Hematopoietic multipotent progenitor cell treated with erythropoietin and hydrocortisone succinate and interleukin-3 and kit ligand, for 8 days (in vitro differentiated cells): ENCODE results near the gene PLEKHG2.
"Not testable (repeated sequence)": the region's sequence is repeated elsewhere in the genome, so short reads cannot be mapped to it uniquely, and the experiment has no call there.

Experiments
- DNase-seq: peaks from one replicate; pipeline ENCODE4 v3.0.0-alpha.2; 2015

PLEKHG2 gene, protein sequence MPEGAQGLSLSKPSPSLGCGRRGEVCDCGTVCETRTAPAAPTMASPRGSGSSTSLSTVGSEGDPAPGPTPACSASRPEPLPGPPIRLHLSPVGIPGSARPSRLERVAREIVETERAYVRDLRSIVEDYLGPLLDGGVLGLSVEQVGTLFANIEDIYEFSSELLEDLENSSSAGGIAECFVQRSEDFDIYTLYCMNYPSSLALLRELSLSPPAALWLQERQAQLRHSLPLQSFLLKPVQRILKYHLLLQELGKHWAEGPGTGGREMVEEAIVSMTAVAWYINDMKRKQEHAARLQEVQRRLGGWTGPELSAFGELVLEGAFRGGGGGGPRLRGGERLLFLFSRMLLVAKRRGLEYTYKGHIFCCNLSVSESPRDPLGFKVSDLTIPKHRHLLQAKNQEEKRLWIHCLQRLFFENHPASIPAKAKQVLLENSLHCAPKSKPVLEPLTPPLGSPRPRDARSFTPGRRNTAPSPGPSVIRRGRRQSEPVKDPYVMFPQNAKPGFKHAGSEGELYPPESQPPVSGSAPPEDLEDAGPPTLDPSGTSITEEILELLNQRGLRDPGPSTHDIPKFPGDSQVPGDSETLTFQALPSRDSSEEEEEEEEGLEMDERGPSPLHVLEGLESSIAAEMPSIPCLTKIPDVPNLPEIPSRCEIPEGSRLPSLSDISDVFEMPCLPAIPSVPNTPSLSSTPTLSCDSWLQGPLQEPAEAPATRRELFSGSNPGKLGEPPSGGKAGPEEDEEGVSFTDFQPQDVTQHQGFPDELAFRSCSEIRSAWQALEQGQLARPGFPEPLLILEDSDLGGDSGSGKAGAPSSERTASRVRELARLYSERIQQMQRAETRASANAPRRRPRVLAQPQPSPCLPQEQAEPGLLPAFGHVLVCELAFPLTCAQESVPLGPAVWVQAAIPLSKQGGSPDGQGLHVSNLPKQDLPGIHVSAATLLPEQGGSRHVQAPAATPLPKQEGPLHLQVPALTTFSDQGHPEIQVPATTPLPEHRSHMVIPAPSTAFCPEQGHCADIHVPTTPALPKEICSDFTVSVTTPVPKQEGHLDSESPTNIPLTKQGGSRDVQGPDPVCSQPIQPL (N-terminal part only)

DNA sequence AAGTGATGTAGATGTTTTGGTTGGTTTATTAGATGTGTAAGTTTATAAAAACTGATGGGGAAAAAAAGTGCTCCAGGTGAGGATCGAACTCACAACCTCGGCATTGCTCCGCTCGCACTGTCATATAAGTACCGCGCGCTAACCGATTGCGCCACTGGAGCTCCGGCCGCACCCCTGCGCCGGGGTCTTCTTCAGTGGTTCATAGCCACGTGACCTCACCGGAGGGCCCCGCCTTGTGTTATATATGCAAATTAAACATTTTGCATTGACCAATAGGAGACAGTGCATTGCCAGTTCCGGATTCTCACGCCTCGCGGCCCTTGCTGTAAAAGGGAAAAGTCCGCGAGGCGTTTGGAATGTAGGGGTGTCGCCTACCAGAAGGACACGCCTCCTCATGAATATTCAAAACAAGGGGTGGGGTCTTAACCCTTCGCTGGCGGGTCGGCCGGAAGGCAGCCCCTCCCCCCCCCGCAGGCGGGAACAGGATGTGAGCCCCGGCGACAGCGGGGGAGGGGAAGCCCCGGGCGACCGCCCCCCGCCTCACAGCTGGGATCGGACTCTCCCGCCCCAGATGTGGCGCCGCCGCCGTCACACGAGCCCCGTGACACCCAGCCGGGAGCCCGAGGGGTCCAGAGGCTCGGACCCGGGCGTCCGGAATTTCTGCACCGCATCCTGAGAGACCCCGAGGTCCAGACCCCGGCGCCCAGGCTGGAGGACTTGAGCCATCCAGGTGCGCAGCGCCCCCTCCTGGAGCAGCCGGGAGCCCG, at the start of gene PLEKHG2:
Gene PLEKHG2 (plus strand): TSS at position 570 of the 767 bp plus-strand sequence. CDS start 1,418 bp downstream, outside the sequence.
- peak; percentile 99 for DNase-seq

DNA sequence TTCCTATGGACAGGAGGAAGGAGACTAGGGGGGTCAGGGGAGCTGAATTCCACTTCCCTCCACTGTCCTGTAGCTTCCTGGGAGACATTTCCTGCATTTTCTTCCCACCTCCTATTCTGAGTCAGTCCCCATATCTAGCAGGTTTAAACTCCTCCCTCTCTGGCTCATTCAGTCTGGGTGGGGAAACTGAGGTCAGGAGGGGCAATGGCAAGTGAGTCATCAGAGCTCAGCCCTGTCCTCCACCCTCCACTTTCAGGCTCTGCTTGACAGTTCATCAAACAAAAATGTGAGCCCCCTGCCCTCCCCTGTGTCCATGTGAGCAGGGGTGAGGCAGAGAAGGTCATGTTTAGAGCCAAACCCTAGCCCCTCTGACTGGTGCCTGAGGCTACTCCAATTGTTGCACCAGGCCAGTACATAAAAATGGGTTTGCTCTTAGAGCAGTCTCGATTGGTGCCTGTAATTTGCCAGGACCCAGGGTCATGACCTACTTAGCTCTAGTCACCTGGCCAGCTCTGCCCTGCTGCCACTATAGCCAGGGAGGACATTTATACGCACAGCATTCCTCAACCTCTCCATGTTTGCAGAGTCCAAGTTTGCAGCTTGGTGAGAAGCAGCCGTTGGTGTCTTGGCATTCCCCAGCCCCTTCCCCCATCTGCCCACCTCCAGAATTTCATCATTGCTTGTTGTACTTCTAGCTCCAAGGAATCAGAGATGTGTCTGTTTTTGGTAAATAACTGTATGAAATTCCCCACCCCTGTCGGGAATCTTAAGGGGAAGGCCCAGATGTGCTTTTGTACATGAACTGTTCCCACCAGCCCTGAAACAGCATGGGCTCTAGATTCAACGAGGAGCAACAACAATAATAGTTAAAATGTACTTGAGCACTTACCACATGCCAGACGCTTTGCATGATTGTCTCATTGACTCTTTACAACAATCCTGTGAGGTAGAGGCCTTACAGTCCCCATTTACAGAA, 49.5 kb upstream of the PLEKHG2 start:
- no peak for DNase-seq

DNA sequence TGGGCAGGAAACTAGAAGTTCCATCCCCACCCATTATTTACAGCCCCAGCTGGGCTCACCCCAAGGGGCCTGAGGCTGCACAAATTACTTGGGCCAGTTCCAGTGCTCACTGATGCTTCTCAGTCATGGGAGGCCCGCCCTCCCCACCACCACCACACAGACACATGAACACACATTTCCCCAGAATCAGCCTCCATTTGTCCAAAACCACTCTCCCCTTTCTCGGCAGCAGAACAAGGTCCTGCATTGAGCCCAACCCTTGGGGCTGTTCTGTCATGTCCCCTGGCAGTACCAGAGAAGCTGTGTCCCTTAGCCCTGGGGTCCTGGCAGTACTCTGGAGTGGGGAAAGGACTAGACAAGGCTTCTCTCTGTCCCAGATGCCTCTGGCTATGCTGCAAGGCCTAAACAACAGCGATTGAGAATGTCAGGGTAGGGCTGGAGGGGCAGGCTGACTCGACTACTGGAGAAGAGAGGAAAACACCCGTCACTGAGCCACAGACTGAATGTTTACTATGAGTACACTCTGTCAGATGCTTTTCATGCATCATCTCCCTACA, 48.5 kb upstream of the PLEKHG2 start:
- peak; percentile 41 for DNase-seq

DNA sequence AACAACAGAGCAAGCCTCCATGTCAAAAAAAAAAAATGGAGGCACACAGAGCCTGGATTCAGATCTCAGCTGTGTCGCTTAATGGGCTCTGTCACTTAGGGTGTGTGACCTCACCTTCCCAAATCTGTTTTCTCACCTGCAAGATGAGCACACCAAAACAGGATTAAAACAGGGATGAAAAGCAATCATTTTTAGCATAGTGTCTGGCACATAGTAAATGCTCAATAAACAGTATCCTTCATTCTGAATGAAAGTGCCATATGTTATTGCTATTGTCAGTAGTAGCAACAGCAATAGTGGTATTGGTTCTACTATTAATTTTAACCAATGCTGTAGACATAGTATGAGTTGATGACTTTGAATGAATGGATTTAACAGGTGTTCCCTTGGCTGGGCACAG, 46.9 kb upstream of the PLEKHG2 start:
- DNase-seq = no peak

DNA sequence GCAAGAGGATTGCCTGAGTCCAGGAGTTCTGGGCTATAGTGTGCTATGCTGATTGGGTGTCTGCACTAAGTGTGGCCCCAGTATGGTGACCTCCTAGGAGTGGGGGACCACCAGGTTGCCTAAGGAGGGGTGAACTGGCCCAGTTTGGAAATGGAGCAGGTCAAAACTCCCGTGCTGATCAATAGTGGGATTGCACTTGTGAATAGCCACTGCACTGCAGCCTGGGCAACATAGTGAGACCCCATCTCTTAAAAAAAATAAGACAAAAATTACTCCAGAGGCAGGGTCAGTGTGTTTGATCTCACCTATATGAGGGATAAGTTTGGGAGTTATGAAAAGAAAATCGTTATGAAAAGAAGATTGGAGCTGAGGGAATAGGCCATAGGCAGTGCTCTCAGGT, 43.3 kb upstream of the PLEKHG2 start:
- no peak for DNase-seq

DNA sequence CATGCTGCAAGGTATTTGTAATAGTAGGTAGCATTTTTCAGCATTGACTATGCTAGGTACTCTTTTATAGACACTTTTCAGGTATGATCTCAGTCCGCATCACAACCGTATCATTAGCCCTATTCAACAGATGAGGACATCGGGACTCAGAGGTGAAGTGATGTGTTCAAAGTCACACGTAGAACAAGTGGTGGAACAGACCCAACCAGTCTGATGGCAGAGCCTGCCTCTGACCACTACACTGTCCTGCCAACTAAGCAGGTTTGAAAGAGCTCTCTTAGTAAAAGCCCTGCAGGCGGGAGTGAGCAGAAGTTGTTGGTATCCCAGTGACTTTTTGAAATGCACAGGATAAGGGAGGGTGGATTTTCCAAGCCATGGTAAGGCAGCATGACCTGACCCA, 41.7 kb upstream of the PLEKHG2 start:
- no peak for DNase-seq

DNA sequence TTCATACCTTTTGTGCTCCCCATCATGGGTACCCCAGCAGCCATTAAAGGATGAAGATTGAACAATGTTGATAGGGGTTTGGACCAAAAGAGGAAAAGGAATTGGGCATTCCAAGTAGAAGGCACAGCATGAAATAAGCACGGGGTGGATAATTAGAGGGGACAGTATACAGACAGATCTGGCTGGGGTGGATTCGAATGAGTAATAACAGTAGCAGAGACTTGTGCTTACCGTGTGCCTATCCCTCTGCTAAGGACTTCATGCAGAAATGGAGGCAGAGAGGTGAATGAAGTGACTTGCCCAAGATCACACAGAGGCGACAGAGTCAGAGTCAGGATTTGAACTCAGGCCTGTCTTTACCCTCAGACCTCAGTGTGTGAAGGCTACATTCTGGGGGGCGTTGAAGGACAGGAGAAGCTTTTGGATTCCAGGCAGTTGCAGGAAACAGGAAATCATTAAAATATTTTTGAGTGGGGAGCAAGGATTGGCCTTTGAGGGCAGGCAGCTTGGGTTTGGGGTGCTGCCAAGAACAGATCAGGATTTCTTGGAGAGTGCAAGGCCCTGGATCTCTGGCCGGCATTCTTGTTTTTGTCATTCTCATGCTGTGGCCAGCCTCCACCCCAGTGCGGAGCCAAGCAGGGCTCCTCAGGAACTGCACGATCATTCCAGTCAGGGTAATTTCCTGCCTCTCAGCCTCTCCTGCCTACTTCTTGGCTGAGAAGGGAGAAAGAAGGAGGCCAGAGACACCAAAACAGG, 40.2 kb upstream of the PLEKHG2 start:
- no peak for DNase-seq

DNA sequence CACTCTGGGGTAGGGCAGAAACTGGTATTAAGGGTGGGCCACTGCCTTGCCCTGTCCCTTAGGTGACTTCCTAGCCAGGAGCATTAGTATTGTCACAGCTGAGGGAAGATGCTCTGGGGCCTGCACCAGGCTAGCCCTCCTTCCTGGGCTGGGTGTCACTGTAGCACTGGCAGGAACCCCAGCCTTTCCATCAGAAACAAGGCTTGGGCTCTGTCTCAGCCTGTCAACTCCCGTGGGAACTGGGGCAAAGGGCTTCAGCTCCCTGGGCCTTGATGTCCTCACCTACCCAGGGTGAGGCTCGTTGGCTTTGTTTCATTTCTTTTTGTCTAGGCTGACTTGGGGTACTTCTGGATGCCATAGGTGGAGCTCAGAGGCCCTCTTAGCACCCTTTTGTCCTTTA, 39.5 kb upstream of the PLEKHG2 start:
- no peak for DNase-seq

DNA sequence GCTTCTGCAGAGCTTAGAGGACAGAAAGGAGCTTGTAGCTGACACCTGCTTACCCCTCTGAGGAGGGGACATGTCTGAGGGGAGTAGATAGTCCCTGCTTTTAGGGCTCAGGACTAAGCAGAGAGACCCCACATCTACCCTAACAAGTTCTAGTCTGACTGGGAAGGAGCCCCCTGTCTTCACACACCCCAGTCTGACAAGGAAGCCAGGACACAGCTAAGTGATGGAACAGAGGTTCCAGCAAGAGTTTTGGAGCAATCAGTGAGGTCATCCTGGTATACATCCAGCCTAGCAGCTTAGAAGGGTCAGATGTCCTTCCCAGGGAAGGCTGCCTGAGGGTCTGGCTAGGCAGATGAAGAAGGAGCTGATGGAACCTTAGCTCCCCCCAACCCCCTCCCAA, 36.5 kb upstream of the PLEKHG2 start:
- no peak for DNase-seq

DNA sequence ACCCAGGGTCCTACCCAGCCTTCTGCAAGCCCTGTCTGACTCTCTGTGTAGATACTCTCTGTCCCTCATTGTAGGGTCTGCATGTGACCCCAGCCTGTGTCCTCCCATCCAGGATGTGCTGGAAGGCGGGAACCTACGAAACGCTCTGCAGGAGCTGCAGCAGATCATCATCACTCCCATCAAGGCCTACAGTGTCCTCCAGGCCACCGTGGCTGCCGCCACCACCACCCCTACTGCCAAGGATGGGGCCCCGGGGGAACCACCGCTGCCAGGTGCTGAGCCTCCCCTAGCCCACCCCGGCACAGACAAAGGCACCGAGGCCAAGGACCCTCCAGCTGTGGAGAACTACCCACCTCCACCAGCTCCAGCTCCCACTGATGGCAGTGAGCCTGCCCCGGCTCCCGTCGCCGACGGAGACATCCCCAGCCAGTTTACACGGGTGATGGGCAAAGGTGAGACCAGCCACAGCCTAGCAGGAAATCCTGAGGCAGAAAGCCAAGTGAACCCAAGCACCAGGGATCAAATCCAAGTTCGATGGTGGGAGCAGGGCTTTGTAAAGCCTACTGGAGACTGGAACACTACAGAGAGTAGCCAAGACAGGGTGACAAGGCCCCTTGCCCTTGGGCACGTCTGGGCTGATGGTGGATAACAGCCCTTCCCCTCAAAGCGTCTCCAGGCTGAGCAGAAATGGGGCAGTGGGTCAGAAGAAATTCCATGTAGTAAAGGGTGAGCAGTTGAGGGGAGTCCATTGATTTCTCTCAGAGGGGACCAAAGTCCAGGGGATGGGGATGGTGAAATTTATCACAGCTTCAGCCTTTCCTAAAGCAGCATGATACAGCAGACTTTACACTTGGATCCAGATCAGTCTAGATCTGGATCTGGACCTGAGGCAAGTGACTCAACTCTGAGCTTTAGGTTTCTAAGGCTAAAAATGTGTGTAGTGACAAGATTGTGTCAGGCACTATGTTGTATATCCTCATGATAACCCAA, 34.8 kb upstream of the PLEKHG2 start:
- no peak for DNase-seq

DNA sequence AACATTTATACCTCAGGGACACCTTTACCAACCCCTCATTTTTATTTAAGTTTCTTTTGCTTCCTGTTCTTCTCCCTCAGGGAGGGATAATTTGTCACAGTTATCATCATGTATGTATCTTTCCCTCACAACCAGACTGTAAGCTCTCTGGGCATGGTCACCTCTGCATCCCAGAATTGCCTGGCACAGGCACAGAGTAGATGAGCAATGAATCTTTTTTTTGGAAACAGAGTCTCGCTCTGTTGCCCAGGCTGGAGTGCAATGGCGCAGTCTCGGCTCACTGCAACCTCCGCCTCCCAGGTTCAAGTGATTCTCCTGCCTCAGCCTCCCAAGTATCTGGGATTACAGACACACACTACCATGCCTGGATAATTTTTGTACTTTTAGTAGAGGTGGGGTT, 33.1 kb upstream of the PLEKHG2 start:
- not testable (repeated sequence) for DNase-seq

DNA sequence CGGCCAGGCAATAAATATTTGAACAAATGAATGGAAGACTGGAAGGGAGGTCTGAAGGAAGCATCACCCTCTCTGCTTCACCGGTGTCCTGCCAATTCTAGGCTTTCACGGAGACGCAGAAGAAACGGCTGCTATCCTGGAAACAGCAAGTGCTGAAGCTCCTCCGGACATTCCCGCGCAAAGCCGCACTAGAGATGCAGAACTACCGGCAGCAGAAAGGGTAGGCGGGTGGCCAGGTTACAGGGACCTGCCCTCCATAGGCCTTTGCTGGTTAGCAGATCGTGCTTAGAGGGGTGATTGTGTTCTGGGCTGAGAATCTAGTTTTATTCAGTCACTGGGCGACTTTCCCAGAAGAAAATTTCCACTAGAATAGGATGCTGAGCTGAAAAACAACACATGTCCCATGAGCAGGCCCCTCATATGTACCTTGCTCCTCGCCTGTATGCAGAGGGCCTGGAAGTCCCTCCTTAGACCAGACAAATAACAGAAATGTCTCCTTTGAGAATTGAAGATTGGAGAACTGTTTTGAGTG, 32.5 kb upstream of the PLEKHG2 start:
- DNase-seq = no peak

DNA sequence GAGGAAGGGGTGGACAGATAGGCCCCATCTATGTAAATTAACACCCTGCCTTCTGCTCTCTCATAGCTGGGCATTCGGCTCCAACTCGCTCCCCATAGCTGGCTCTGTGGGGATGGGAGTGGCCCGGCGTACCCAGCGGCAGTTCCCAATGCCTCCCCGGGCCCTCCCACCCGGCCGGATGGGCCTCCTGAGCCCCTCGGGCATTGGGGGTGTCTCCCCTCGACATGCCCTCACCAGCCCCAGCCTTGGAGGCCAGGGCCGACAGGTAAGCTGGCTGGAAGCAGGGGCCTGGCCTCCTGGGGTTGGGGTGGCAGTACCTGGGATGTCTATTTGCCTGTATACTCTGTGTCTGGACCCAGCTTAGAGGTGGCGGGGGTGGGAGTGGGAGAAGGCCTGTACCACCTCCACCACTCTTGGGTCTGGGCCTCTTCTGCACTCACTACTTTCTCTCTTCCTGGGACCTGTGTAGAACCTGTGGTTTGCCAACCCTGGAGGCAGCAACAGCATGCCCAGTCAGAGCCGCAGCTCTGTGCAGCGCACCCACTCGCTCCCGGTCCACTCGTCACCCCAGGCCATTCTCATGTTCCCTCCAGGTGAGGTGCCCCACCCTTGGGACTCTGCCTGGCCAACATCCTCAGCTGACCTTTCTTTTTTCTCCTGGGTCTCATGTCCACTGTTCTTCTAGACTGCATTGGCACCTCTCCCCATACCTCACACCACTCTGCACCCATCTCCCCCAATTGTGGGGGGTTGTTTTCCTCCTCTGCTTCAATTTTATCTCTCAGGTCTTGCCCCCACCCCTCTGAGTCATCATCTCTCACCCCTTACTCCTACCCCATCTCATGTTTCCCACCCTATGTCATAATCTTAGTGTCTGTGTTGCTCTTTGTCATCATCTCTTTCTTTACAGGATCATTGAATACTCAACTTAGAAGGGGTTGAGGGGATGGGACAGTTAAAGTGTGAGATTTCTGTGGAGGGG, 31.7 kb upstream of the PLEKHG2 start:
- DNase-seq = no peak

DNA sequence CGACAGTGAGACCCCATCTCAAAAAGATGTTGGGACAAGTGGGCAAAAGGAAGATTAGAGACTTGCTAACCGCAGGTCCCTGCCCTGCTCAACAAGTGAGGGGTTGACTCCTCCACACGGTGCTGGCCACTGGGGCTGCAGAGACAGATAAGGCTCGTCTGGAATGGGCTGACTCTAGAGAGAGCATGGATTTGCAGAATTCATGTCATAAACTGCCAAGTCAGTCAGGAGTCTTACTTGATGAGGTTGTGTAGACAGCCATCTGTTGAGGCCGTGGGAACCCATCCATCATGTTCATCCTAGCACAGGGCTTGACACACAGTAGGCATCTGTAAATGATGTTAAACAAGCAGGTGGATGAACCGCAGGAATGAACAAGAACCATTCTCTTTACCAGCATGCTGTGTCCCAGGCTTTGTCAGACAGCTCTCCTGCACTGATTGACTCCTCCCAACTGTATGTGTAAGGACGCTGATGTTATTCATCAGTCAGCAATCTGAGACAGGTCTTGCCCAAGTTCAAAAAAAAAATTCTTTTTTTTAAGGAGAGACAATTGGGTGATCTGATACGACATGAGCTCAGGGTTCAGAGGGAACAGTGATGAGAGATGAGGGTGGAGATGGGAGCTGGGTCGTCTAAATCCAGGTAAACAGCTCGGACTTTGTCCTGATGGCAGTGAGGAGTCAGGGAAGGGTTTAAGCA, 30.4 kb upstream of the PLEKHG2 start:
- peak; percentile 82 for DNase-seq

DNA sequence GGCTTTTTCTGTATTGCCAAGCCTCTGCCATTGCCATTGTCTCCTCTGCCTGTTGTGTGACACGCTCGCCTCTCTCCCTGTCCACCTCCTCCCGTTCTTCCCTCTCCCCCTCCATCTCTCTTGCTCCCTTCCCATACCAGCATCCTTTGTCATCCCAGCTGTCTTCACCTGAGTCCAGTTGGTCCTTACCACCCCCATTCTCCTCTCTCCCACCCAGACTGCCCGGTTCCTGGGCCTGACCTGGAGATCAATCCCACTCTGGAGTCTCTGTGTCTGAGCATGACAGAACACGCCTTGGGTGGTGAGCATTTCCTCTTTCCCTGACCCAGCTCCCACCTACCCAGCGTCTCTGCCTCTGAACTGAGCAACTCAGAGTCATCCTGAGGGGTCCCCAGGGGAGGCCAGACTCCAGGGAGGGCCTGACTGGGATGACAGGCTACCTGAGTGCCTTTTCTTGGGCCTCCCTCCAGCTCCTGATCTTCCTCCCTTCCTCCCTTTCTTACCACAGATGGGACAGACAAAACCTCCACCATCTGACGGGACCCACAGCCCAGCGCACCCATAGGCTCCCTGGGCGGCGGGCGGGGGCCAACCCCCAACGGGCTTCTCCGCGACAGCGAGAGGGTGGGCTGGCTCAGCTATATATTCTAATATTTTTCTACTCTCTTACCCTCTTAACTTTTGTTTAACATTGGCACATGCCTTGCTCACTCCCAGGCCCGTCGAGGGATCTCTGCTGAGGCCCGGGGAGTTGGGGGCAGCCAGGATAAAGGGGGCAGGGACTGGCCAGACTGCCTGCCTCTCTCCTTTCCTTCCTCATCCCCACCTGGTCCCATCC, 29.3 kb upstream of the PLEKHG2 start:
- no peak for DNase-seq
